HepG2 (cell line): ENCODE data around the gene TSACC. TPM values are rescaled to one million over a fixed set of nuclear protein-coding genes. Genes with fewer than 3 reads are reported as not detected.

Experiments used
- AGO1 ChIP-seq: fragments of 200-400 bp; formaldehyde crosslinking; IDR thresholded peaks from 2 replicates; pipeline ENCODE4 v1.6.1; 2017; ENCODE audit warnings: mild to moderate bottlenecking, low read depth, low read length, moderate library complexity; ENCODE audit not compliant: poor library complexity, severe bottlenecking
- ATAD3A ChIP-seq: sonication (generic); formaldehyde crosslinking; IDR thresholded peaks from 2 replicates; pipeline ENCODE4 v1.4.0; 2020; ENCODE audit warnings: missing genetic modification reagents
- CHCHD3 ChIP-seq: sonication (generic); formaldehyde crosslinking; IDR thresholded peaks from 2 replicates; pipeline ENCODE4 v1.8.0; 2022; ENCODE audit warnings: mild to moderate bottlenecking, missing genetic modification reagents, moderate library complexity
- DNMT3B ChIP-seq: conservative IDR thresholded peaks from 2 replicates; pipeline ENCODE4 v1.6.1; 2016; ENCODE audit warnings: missing biosample characterization, control low read depth
- E2F2 ChIP-seq: sonication (generic); formaldehyde crosslinking; IDR thresholded peaks from 2 replicates; pipeline ENCODE4 v1.4.0; 2020; ENCODE audit warnings: missing genetic modification reagents, borderline replicate concordance
- HMG20B ChIP-seq: conservative IDR thresholded peaks from 2 replicates; pipeline ENCODE4 v1.6.1; 2016; ENCODE audit warnings: missing genetic modification reagents, missing compliant biosample characterization
- IRF9 ChIP-seq: sonication (generic); formaldehyde crosslinking; IDR thresholded peaks from 2 replicates; pipeline ENCODE4 v1.8.0; 2022; ENCODE audit warnings: missing genetic modification reagents, mild to moderate bottlenecking, borderline replicate concordance
- KDM2A ChIP-seq: sonication (generic); formaldehyde crosslinking; IDR thresholded peaks from 2 replicates; pipeline ENCODE4 v1.4.0; 2020; ENCODE audit warnings: low read depth, missing genetic modification reagents, borderline replicate concordance
- MBD4 ChIP-seq: IDR thresholded peaks from 2 replicates; pipeline ENCODE4 v1.6.1; 2012; ENCODE audit warnings: low read length, inconsistent platforms, borderline replicate concordance
- NFE2 ChIP-seq: sonication (generic); formaldehyde crosslinking; IDR thresholded peaks from 2 replicates; pipeline ENCODE4 v1.4.0; 2020; ENCODE audit warnings: missing genetic modification reagents
- PAXIP1 ChIP-seq: sonication (generic); formaldehyde crosslinking; conservative IDR thresholded peaks from 2 replicates; pipeline ENCODE4 v1.4.0; 2020; ENCODE audit warnings: mild to moderate bottlenecking, missing genetic modification reagents, moderate library complexity
- SP140L ChIP-seq: sonication (generic); formaldehyde crosslinking; IDR thresholded peaks from 2 replicates; pipeline ENCODE4 v1.4.0; 2020; ENCODE audit warnings: missing genetic modification reagents, borderline replicate concordance
- SRSF9 ChIP-seq: fragments of 200-400 bp; formaldehyde crosslinking; IDR thresholded peaks from 2 replicates; pipeline ENCODE4 v1.6.1; 2018; ENCODE audit warnings: borderline replicate concordance, mild to moderate bottlenecking, low read depth, low read length; ENCODE audit not compliant: insufficient read depth, poor library complexity, severe bottlenecking
- SUZ12 ChIP-seq: fragments of 150-350 bp; IDR thresholded peaks from 2 replicates; pipeline ENCODE4 v1.6.1; 2014; ENCODE audit warnings: low read depth, low read length
- TFDP2 ChIP-seq: sonication (generic); formaldehyde crosslinking; IDR thresholded peaks from 2 replicates; pipeline ENCODE4 v1.4.0; 2020; ENCODE audit warnings: missing genetic modification reagents
- ZMYM3 ChIP-seq: sonication (generic); formaldehyde crosslinking; IDR thresholded peaks from 2 replicates; pipeline ENCODE4 v1.5.1; 2020; ENCODE audit warnings: mild to moderate bottlenecking, missing genetic modification reagents
- ZNF180 ChIP-seq: sonication (generic); formaldehyde crosslinking; IDR thresholded peaks from 2 replicates; pipeline ENCODE4 v1.4.0; 2020; ENCODE audit warnings: low read depth, missing genetic modification reagents, borderline replicate concordance
- ZNF230 ChIP-seq: sonication (generic); formaldehyde crosslinking; IDR thresholded peaks from 2 replicates; pipeline ENCODE4 v1.4.0; 2020; ENCODE audit warnings: mild to moderate bottlenecking, missing genetic modification reagents
- ZNF232 ChIP-seq: sonication (generic); formaldehyde crosslinking; IDR thresholded peaks from 2 replicates; pipeline ENCODE4 v1.4.0; 2020; ENCODE audit warnings: missing genetic modification reagents, borderline replicate concordance
- ZNF354B ChIP-seq: sonication (generic); formaldehyde crosslinking; IDR thresholded peaks from 2 replicates; pipeline ENCODE4 v1.8.0; 2022; ENCODE audit warnings: mild to moderate bottlenecking, missing genetic modification reagents
- ZNF446 ChIP-seq: sonication (generic); formaldehyde crosslinking; IDR thresholded peaks from 2 replicates; pipeline ENCODE4 v1.5.0; 2020; ENCODE audit warnings: mild to moderate bottlenecking, missing genetic modification reagents
- ZNF577 ChIP-seq: sonication (generic); formaldehyde crosslinking; IDR thresholded peaks from 2 replicates; pipeline ENCODE4 v1.4.0; 2020; ENCODE audit warnings: mild to moderate bottlenecking, low read depth, missing genetic modification reagents, borderline replicate concordance
- ZSCAN20 ChIP-seq: sonication (generic); formaldehyde crosslinking; IDR thresholded peaks from 2 replicates; pipeline ENCODE4 v1.4.0; 2020; ENCODE audit warnings: missing genetic modification reagents, mild to moderate bottlenecking, borderline replicate concordance
- polyA plus RNA-seq, 8 experiments: library from polyadenylated mRNA; depleted of rRNA in 3 of 8; stranded (reverse) in 7 of 8; unstranded in 1 of 8; fragments of >200 nt; fragmentation: Illumina TruSeq in 4 of 8; extraction: Trizol in 4 of 8; gene quantifications; 2 replicates each; pipeline versions ENCODE4 v1.2.1 to v1.2.3, GENCODE V29; 2011 to 2016; ENCODE audit warnings: low read depth in 4 of 8, missing spikeins in 1 of 8, mixed read lengths in 1 of 8; ENCODE audit not compliant: insufficient read depth in 1 of 8
- total RNA-seq, 5 experiments: library from RNA; depleted of rRNA; stranded (reverse); fragments of >200 nt; fragmentation: Illumina TruSeq; extraction: Trizol; gene quantifications; 2 replicates each; pipeline ENCODE4 v1.2.3, GENCODE V29; 2016; ENCODE audit warnings: low read depth in 1 of 5

The TSACC gene
- total and polyA plus RNA-seq, 2 of the 13 experiments (the other 11 are each of a cell fraction or from before 2014, with no cell fraction given) = 1.5 to 2.6 TPM

- no peak; the same call in 1 of the 2 replicates for TF ChIP-seq ZMYM3 (CRISPR knock-in tag)
- TF ChIP-seq AGO1 = peak; percentile 49
- TF ChIP-seq ZNF180 = no peak
- no peak for TF ChIP-seq NFE2 (CRISPR knock-in tag)
- 0 out of 2 replicates have a peak, but pooled peaks have one; percentile 61 for TF ChIP-seq SP140L (CRISPR knock-in tag)
- TF ChIP-seq ZNF232 (CRISPR knock-in tag) = peak; percentile 18; the same call in 1 of the 2 replicates
- TF ChIP-seq ZNF354B (CRISPR knock-in tag) = no peak
- TF ChIP-seq E2F2 (CRISPR knock-in tag) = no peak
- no peak for TF ChIP-seq HMG20B
- no peak for TF ChIP-seq CHCHD3 (CRISPR knock-in tag)
- no peak for TF ChIP-seq PAXIP1 (CRISPR knock-in tag)
- TF ChIP-seq SRSF9 = no peak
- TF ChIP-seq ZSCAN20 (CRISPR knock-in tag) = no peak
- no peak for TF ChIP-seq ZNF230 (CRISPR knock-in tag)
- TF ChIP-seq TFDP2 = no peak
- no peak for TF ChIP-seq ATAD3A (CRISPR knock-in tag)
- TF ChIP-seq DNMT3B (CRISPR knock-in tag) = peak; percentile 63; the same call in 1 of the 2 replicates
- TF ChIP-seq KDM2A (CRISPR knock-in tag) = peak; percentile 64
- TF ChIP-seq IRF9 (CRISPR knock-in tag) = peak; percentile 92
- TF ChIP-seq ZNF446 (CRISPR knock-in tag) = no peak
- TF ChIP-seq MBD4 = no peak
- peak; percentile 75 for TF ChIP-seq SUZ12
- no peak for TF ChIP-seq ZNF577
Measured at GRCh38 chr1:156338180-156338976, at the start of gene TSACC, which contains the start of gene CCT3 (continued).
